Measurements from ENCODE around the gene PACS2. TPM values are rescaled to one million over a fixed set of nuclear protein-coding genes. Genes with fewer than 3 reads are reported as not detected.

The PACS2 gene
- polyA plus RNA-seq, 1 donor: 88.1 TPM

GRCh38 chr14:105420101-105420973 lies 105.8 kb downstream of the PACS2 start:
- no peak for DNase-seq (ENCODE audit: low read depth)

GRCh38 chr14:105420974-105421674 lies 106.6 kb downstream of the PACS2 start:
- DNase-seq (ENCODE audit: low read depth): no peak

- DNase-seq (ENCODE audit: low read depth): no peak
Observed at GRCh38 chr14:105421723-105422615, 107.4 kb downstream of the PACS2 start.

GRCh38 chr14:105422695-105423487 lies 108.3 kb downstream of the PACS2 start:
- no peak for DNase-seq (ENCODE audit: low read depth)

GRCh38 chr14:105423488-105424195 lies 109.1 kb downstream of the PACS2 start:
- DNase-seq (ENCODE audit: low read depth): no peak

GRCh38 chr14:105424861-105425260 lies 110.3 kb downstream of the PACS2 start:
- no peak for DNase-seq (ENCODE audit: low read depth)

- no peak for DNase-seq (ENCODE audit: low read depth)
Observed at GRCh38 chr14:105425823-105426247, 111.3 kb downstream of the PACS2 start.

- DNase-seq (ENCODE audit: low read depth): no peak
Observed at GRCh38 chr14:105426416-105427130, 112.0 kb downstream of the PACS2 start.

GRCh38 chr14:105427412-105427811 lies 112.9 kb downstream of the PACS2 start:
- DNase-seq (ENCODE audit: low read depth): no peak

GRCh38 chr14:105427936-105428485 lies 113.5 kb downstream of the PACS2 start:
- DNase-seq (ENCODE audit: low read depth): no peak

- DNase-seq (ENCODE audit: low read depth): no peak
Observed at GRCh38 chr14:105430042-105430441, 115.5 kb downstream of the PACS2 start.

GRCh38 chr14:105430565-105430964 lies 116.0 kb downstream of the PACS2 start:
- DNase-seq (ENCODE audit: low read depth): no peak

GRCh38 chr14:105431256-105431655 lies 116.7 kb downstream of the PACS2 start:
- DNase-seq (ENCODE audit: low read depth): no peak

- DNase-seq (ENCODE audit: low read depth): no peak
Observed at GRCh38 chr14:105432657-105433056, 118.1 kb downstream of the PACS2 start.

- DNase-seq (ENCODE audit: low read depth): no peak
Observed at GRCh38 chr14:105433161-105433605, 118.6 kb downstream of the PACS2 start.

GRCh38 chr14:105436402-105436801 lies 121.9 kb downstream of the PACS2 start:
- DNase-seq (ENCODE audit: low read depth): no peak

- DNase-seq (ENCODE audit: low read depth): no peak
Observed at GRCh38 chr14:105436891-105437722, 122.6 kb downstream of the PACS2 start.

GRCh38 chr14:105437723-105438500 lies 123.4 kb downstream of the PACS2 start:
- no peak for DNase-seq (ENCODE audit: low read depth)

All from forelimb muscle (tissue), 1 donor.